H9 (cell line): ENCODE results near the gene CLTCL1. TPM values are rescaled to one million over a fixed set of nuclear protein-coding genes. Genes with fewer than 3 reads are reported as not detected.

Source experiments
- DNase-seq: peaks from one replicate; pipeline ENCODE4 v3.0.0-alpha.2; 2017
- H2AFZ ChIP-seq: one replicate; pipeline ENCODE4 v1.6.1; 2013; ENCODE audit warnings: mild to moderate bottlenecking, low read length, control low read depth, moderate library complexity
- H2AK5ac ChIP-seq: 2 replicates; pipeline ENCODE4 v1.6.1; 2013; ENCODE audit warnings: low read length, control low read depth, mixed read lengths; ENCODE audit not compliant: insufficient read length
- H2BK120ac ChIP-seq: one replicate; pipeline ENCODE4 v1.6.1; 2013; ENCODE audit warnings: low read depth, mild to moderate bottlenecking, low read length, control low read depth, inconsistent platforms; ENCODE audit not compliant: poor library complexity, severe bottlenecking
- H2BK12ac ChIP-seq: 2 replicates; pipeline ENCODE4 v1.6.1; 2013; ENCODE audit warnings: low read length, control low read depth, mixed read lengths, low read depth; ENCODE audit not compliant: insufficient read length
- H2BK15ac ChIP-seq: 2 replicates; pipeline ENCODE4 v1.6.1; 2013; ENCODE audit warnings: low read depth, low read length, control low read depth
- H2BK20ac ChIP-seq: one replicate; pipeline ENCODE4 v1.6.1; 2013; ENCODE audit warnings: low read depth, mild to moderate bottlenecking, low read length, control low read depth, inconsistent platforms; ENCODE audit not compliant: poor library complexity, severe bottlenecking
- H2BK5ac ChIP-seq: 2 replicates; pipeline ENCODE4 v1.6.1; 2013; ENCODE audit warnings: low read length, control low read depth, mixed read lengths; ENCODE audit not compliant: insufficient read length
- H3K14ac ChIP-seq: 2 replicates; pipeline ENCODE4 v1.6.1; 2013; ENCODE audit warnings: low read length, control low read depth; ENCODE audit not compliant: insufficient read depth
- H3K18ac ChIP-seq: 2 replicates; pipeline ENCODE4 v1.6.1; 2013; ENCODE audit warnings: low read depth, mild to moderate bottlenecking, mixed read lengths, low read length, control low read depth; ENCODE audit not compliant: insufficient read length
- H3K23ac ChIP-seq: 2 replicates; pipeline ENCODE4 v1.6.1; 2013; ENCODE audit warnings: low read length, control low read depth, mixed read lengths, low read depth; ENCODE audit not compliant: insufficient read length
- H3K23me2 ChIP-seq: 2 replicates; pipeline ENCODE4 v1.6.1; 2013; ENCODE audit warnings: low read depth, mild to moderate bottlenecking, mixed read lengths, low read length, control low read depth; ENCODE audit not compliant: insufficient read length, poor library complexity, severe bottlenecking
- H3K27ac ChIP-seq: 2 replicates; pipeline ENCODE4 v1.5.1; 2013; ENCODE audit warnings: low read length, control low read depth, mixed read lengths, low read depth; ENCODE audit not compliant: insufficient read length
- H3K27me3 ChIP-seq: 2 replicates; pipeline ENCODE4 v1.6.1; 2013; ENCODE audit warnings: low read length, control low read depth, inconsistent platforms; ENCODE audit not compliant: insufficient read depth
- H3K4ac ChIP-seq: 2 replicates; pipeline ENCODE4 v1.6.1; 2013; ENCODE audit warnings: low read depth, mild to moderate bottlenecking, control low read depth, inconsistent platforms, low read length, moderate library complexity
- H3K4me1 ChIP-seq: 2 replicates; pipeline ENCODE4 v1.6.1; 2013; ENCODE audit warnings: low read length, control low read depth, inconsistent platforms; ENCODE audit not compliant: insufficient read depth
- H3K4me2 ChIP-seq: 2 replicates; pipeline ENCODE4 v1.6.1; 2013; ENCODE audit warnings: low read length, control low read depth, mixed read lengths; ENCODE audit not compliant: insufficient read length, insufficient read depth
- H3K56ac ChIP-seq: 2 replicates; pipeline ENCODE4 v1.6.1; 2013; ENCODE audit warnings: low read depth, mild to moderate bottlenecking, mixed read lengths, low read length, control low read depth; ENCODE audit not compliant: insufficient read length
- H3K79me1 ChIP-seq: 2 replicates; pipeline ENCODE4 v1.6.1; 2013; ENCODE audit warnings: low read depth, mild to moderate bottlenecking, moderate library complexity, low read length, control low read depth, inconsistent platforms; ENCODE audit not compliant: insufficient read depth, poor library complexity, severe bottlenecking
- H3K79me2 ChIP-seq: 2 replicates; pipeline ENCODE4 v1.6.1; 2013; ENCODE audit warnings: low read length, control low read depth, inconsistent platforms; ENCODE audit not compliant: insufficient read depth
- H3K9ac ChIP-seq: 2 replicates; pipeline ENCODE4 v1.6.1; 2013; ENCODE audit warnings: low read length, control low read depth, mixed read lengths; ENCODE audit not compliant: insufficient read length; ENCODE audit errors: extremely low read depth
- H3K9me3 ChIP-seq: one replicate; pipeline ENCODE4 v1.6.1; 2013; ENCODE audit warnings: low read depth, low read length, inconsistent platforms; ENCODE audit not compliant: control insufficient read depth
- H3T11ph ChIP-seq: one replicate; pipeline ENCODE4 v1.6.1; 2013; ENCODE audit warnings: mild to moderate bottlenecking, low read length, control low read depth, inconsistent platforms
- H4K20me1 ChIP-seq: one replicate; pipeline ENCODE4 v1.6.1; 2013; ENCODE audit not compliant: control insufficient read depth, insufficient read length, insufficient read depth
- H4K5ac ChIP-seq: 2 replicates; pipeline ENCODE4 v1.6.1; 2013; ENCODE audit warnings: low read depth, mild to moderate bottlenecking, mixed read lengths, low read length, control low read depth; ENCODE audit not compliant: insufficient read length
- H4K8ac ChIP-seq: replicated peaks from 2 replicates; pipeline ENCODE4 v1.6.1; 2013; ENCODE audit warnings: low read length, control low read depth, mixed read lengths, low read depth; ENCODE audit not compliant: insufficient read length
- H4K91ac ChIP-seq: 2 replicates; pipeline ENCODE4 v1.6.1; 2013; ENCODE audit warnings: low read depth, mild to moderate bottlenecking, moderate library complexity, mixed read lengths, low read length, control low read depth; ENCODE audit not compliant: insufficient read length
- H3K27ac Mint-ChIP-seq, 3 experiments: 2 replicates in 2 of 3; 3 replicates in 1 of 3; pipeline ENCODE4 v1.8.0; 2020 to 2021; ENCODE audit warnings: mixed read lengths in 3 of 3, mild to moderate bottlenecking in 1 of 3, moderate library complexity in 1 of 3
- H3K27me3 Mint-ChIP-seq: 2 replicates; pipeline ENCODE4 v1.8.0; 2021; ENCODE audit warnings: low read depth, mild to moderate bottlenecking, moderate library complexity, mixed read lengths
- H3K36me3 Mint-ChIP-seq, 3 experiments: 2 replicates in 2 of 3; 3 replicates in 1 of 3; pipeline ENCODE4 v1.8.0; 2020 to 2021; ENCODE audit warnings: low read depth in 3 of 3, mixed read lengths in 3 of 3; ENCODE audit not compliant: insufficient read depth in 1 of 3
- H3K4me1 Mint-ChIP-seq, 2 experiments: 2 replicates each; pipeline ENCODE4 v1.8.0; 2020; ENCODE audit warnings: mixed read lengths in 2 of 2
- H3K4me3 Mint-ChIP-seq, 2 experiments: 2 replicates in 1 of 2; 3 replicates in 1 of 2; pipeline ENCODE4 v1.8.0; 2020 to 2021; ENCODE audit warnings: mild to moderate bottlenecking in 2 of 2, mixed read lengths in 2 of 2, moderate library complexity in 1 of 2
- H3K9me3 Mint-ChIP-seq, 2 experiments: 2 replicates in 1 of 2; 3 replicates in 1 of 2; pipeline ENCODE4 v1.8.0; 2020; ENCODE audit warnings: mild to moderate bottlenecking in 2 of 2, mixed read lengths in 2 of 2, moderate library complexity in 1 of 2
- WGBS: extraction: QIAGEN DNeasy Blood & Tissue Kit; methylation state at CpG from one replicate; pipeline ENCODE4 v1.1.7; 2013; ENCODE audit warnings: missing lambda C conversion rate, low lambda C conversion rate, mixed read lengths; ENCODE audit not compliant: insufficient read length; ENCODE audit errors: extremely low coverage; 5-methylcytosine and 5-hydroxymethylcytosine counted together
- total RNA-seq: library from RNA; stranded (reverse); gene quantifications from 2 replicates; pipeline ENCODE4 v1.2.1, GENCODE V29; 2021
- TF ChIP-seq, protein P1 (sequence below): fragments of 200-600 bp; sonication (generic); conservative IDR thresholded peaks from 3 replicates; pipeline ENCODE4 v1.8.0; 2021; ENCODE audit warnings: antibody characterized with exemption, mild to moderate bottlenecking

The CLTCL1 gene
- total RNA-seq, 1 experiment from 2014 or later = 11.1 TPM

DNA sequence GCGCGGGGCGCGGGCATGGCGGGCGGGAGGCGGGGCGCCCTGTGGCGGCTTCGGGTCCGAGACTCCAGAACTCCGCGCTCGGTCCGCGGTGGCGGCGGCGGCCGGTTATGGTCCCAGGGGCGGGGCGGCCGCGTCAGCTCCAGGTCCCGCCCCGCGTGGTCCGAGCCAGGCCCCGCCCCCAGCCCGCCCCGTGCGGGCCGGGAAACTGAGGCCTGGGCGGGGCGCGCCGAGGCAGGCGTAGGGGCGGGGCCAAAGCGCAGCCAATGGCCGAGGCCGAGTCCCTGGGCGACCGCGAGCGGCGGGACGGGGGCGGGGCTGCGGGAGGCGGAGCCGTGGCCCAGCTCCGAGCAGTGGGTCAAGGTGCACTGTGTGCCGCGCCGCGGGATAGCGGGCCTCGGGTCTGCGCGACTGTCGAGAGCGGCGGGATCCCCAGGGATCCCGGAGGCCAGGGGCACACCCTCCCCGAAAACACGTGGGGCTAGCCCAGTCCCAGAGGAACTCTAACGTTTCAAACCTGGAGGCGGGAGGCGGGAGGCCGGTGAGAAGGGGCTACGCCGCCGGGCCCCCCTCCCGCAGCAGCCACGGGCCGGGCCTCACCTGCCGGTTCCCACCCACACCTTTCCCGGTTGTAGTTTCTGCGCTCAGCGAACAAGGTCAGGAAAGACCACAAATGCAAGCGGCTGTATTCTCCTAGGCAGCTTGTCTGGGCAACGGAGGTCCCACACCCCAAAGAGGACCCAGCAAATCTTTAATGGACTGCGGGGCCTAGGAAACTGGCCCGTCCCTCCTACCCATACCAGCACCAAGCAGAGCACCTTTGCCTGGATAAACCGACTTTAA is 112.6 kb downstream of the CLTCL1 start, which contains the start of gene SLC25A1:
SLC25A1 (minus strand) TSS at position 80 of the 840 bp plus-strand sequence; CDS start at position 17, 63 bp downstream.
- Histone ChIP-seq H2AK5ac (no peak within 1 kb of the TSS), H3K18ac (peak within 1 kb of the TSS; percentile 7), H4K5ac (no peak within 1 kb of the TSS), H3K9me3 (no peaks in the 10 kb centered on the region), H3K27me3 (no peaks in the 10 kb centered on the region), H3K27ac (no peak within 1 kb of the TSS), H3K4me2 (peak within 1 kb of the TSS; percentile 52), H2BK20ac (no peak within 1 kb of the TSS), H3K23me2 (peaks cover 5% of the 10 kb centered on the region), H2BK120ac (no peak within 1 kb of the TSS), H3K79me1 (no peaks in the 10 kb centered on the region), H3K56ac (no peak within 1 kb of the TSS), H3K9ac (peak within 1 kb of the TSS; percentile 36), H3K79me2 (no peaks in the 10 kb centered on the region), H2BK5ac (no peak within 1 kb of the TSS), H2BK12ac (no peak within 1 kb of the TSS), H2BK15ac (no peak within 1 kb of the TSS), H4K20me1 (peaks cover 2% of the 10 kb centered on the region), H3K4me1 (peaks cover 2% of the 10 kb centered on the region; the same call in 1 of the 2 replicates), H2AFZ (no peak within 1 kb of the TSS), H4K91ac (no peak within 1 kb of the TSS), H4K8ac (no peak within 1 kb of the TSS), H3K23ac (no peak within 1 kb of the TSS), H3K14ac (peak within 1 kb of the TSS; percentile 41; the same call in 1 of the 2 replicates), H3K4ac (no peak within 1 kb of the TSS), H3T11ph (no peak within 1 kb of the TSS)
- H3K9me3 Mint-ChIP-seq = no peaks in the 10 kb centered on the region
- peaks cover 31 to 34% of the 10 kb centered on the region in 2 experiments for H3K4me1 Mint-ChIP-seq
- peaks cover 0 to 18% (median 5%) of the 10 kb centered on the region in 3 experiments; a peak in 4 of 7 replicates for H3K36me3 Mint-ChIP-seq
- DNase-seq = peak; percentile 91
- H3K4me3 Mint-ChIP-seq = peak within 1 kb of the TSS; percentile 70 to 85
- TF ChIP-seq, protein P1, sequence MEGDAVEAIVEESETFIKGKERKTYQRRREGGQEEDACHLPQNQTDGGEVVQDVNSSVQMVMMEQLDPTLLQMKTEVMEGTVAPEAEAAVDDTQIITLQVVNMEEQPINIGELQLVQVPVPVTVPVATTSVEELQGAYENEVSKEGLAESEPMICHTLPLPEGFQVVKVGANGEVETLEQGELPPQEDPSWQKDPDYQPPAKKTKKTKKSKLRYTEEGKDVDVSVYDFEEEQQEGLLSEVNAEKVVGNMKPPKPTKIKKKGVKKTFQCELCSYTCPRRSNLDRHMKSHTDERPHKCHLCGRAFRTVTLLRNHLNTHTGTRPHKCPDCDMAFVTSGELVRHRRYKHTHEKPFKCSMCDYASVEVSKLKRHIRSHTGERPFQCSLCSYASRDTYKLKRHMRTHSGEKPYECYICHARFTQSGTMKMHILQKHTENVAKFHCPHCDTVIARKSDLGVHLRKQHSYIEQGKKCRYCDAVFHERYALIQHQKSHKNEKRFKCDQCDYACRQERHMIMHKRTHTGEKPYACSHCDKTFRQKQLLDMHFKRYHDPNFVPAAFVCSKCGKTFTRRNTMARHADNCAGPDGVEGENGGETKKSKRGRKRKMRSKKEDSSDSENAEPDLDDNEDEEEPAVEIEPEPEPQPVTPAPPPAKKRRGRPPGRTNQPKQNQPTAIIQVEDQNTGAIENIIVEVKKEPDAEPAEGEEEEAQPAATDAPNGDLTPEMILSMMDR = no peak
- H3K27ac Mint-ChIP-seq = peak within 1 kb of the TSS in 1 of 3 experiments; percentile 88; a peak in 3 of 7 replicates
- no peaks in the 10 kb centered on the region for H3K27me3 Mint-ChIP-seq
- WGBS = no CpG with 5 or more reads among the region's 86 CpGs
